H1 (cell line): Measurements from ENCODE around the gene DDX56.

ENCODE experiments used
- ATF2 ChIP-seq: IDR thresholded peaks from 2 replicates; pipeline ENCODE4 v1.6.1; 2012; ENCODE audit warnings: low read length, inconsistent platforms
- CTCF ChIP-seq, 3 experiments: IDR thresholded peaks; 1 replicate in 2 of 3; 2 replicates in 1 of 3; pipeline versions ENCODE4 v1.5.1 to v1.6.1; 2011; ENCODE audit warnings: low read length in 3 of 3, mild to moderate bottlenecking in 3 of 3, inconsistent platforms in 2 of 3, low read depth in 1 of 3, moderate library complexity in 1 of 3; ENCODE audit not compliant: insufficient read depth in 1 of 3; ENCODE audit errors: control extremely low read depth in 1 of 3
- GABPA ChIP-seq: IDR thresholded peaks from 2 replicates; pipeline ENCODE4 v1.6.1; 2011; ENCODE audit warnings: mild to moderate bottlenecking, low read length, moderate library complexity, borderline replicate concordance; ENCODE audit not compliant: insufficient read depth
- JUN ChIP-seq: IDR thresholded peaks from 2 replicates; pipeline ENCODE4 v1.6.1; 2011; ENCODE audit warnings: low read depth, mild to moderate bottlenecking, improper control_type of control experiment, low read length
- JUND ChIP-seq: IDR thresholded peaks from 2 replicates; pipeline ENCODE4 v1.6.1; 2011; ENCODE audit warnings: mild to moderate bottlenecking, improper control_type of control experiment, low read length
- POLR2A ChIP-seq, 2 experiments: IDR thresholded peaks; 1 replicate in 1 of 2; 2 replicates in 1 of 2; pipeline ENCODE4 v1.6.1; 2011; ENCODE audit warnings: low read depth in 2 of 2, low read length in 2 of 2, mild to moderate bottlenecking in 2 of 2; ENCODE audit errors: control extremely low read depth in 1 of 2
- RAD21 ChIP-seq, 2 experiments: IDR thresholded peaks in 1 of 2; conservative IDR thresholded peaks in 1 of 2; 2 replicates each; pipeline ENCODE4 v1.6.1; 2011; ENCODE audit warnings: low read depth in 2 of 2, low read length in 2 of 2, improper control_type of control experiment in 1 of 2, inconsistent platforms in 1 of 2, mild to moderate bottlenecking in 1 of 2, moderate library complexity in 1 of 2
- RFX5 ChIP-seq: IDR thresholded peaks from 2 replicates; pipeline ENCODE4 v1.6.1; 2011; ENCODE audit warnings: low read depth, low read length, improper control_type of control experiment, borderline replicate concordance
- RNF2 ChIP-seq: fragments of 200-900, 300-1000 bp; sonication (generic); IDR thresholded peaks from 2 replicates; pipeline ENCODE4 v1.7.1; 2016; ENCODE audit warnings: borderline replicate concordance, low read depth, mild to moderate bottlenecking, antibody characterized with exemption, low read length; ENCODE audit not compliant: poor library complexity, severe bottlenecking; ENCODE audit errors: missing control alignments
- TEAD4 ChIP-seq: IDR thresholded peaks from 2 replicates; pipeline ENCODE4 v1.6.1; 2012; ENCODE audit warnings: low read depth, low read length, inconsistent platforms, mixed read lengths
- ZNF274 ChIP-seq: IDR thresholded peaks from 2 replicates; pipeline ENCODE4 v1.7.0; 2012; ENCODE audit warnings: low read length, borderline replicate concordance; ENCODE audit errors: extremely low read depth

GRCh38 chr7:44568771-44569560 is 4.7 kb downstream of the DDX56 start:
- TF ChIP-seq CTCF (IDR thresholded peaks at IDR 0.05; ENCODE audit: control extremely low read depth in 1 of 3, insufficient read depth in 1 of 3, low read depth in 1 of 3, low read length in 3 of 3) (no peak), JUN (no peak), RNF2 (no peak), POLR2A (IDR thresholded peaks at IDR 0.05; ENCODE audit: control extremely low read depth in 1 of 2, low read depth in 2 of 2, low read length in 2 of 2) (no peak), GABPA (no peak), RAD21 (IDR thresholded peaks at IDR 0.05 in 1 of 2, conservative IDR thresholded peaks at IDR 0.05 in 1 of 2; ENCODE audit: low read depth in 2 of 2, low read length in 2 of 2) (no peak), ATF2 (no peak), JUND (no peak), TEAD4 (no peak), RFX5 (no peak), ZNF274 (no peak)
